Measurements from ENCODE around the gene UBA3. TPM values are rescaled to one million over a fixed set of nuclear protein-coding genes. Genes with fewer than 3 reads are reported as not detected.
A peak's percentile ranks its signal among the peaks of the same experiment; 100 is the strongest.

The UBA3 gene
- total RNA-seq, 1 donor from 2014 or later: 144 TPM

DNA sequence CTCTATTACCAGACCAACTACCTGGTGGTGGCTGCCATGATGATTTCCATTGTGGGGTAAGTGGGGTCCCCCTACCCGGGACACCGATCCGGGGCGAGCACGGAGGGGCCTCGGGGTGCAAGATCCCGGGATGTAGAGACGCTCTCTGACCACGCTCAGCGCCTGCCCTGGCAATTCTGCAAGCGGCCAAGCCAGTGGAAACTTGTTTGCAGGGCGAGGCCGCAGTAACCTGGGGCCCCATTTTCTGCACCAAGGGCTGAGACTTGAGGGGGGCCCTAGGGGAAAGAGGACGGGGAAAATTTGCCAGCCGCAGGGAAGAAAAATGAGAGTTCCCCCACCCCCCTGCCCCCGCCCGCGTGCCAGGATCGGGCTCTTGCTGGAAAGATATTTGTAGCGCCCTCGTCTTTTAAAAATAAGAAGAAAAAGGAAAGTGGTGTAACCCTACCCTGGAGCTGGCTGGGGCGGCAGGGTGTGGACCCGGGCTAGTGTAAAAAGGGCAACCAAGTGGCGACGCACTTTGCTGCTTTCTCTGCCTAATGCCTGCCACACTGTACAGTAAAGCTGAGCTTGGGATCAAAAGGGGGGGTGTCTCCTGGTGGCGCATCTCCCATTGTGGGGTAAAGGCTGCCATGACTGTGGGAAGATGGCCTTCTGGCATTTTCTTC is 5.1 kb upstream of the UBA3 start:
- H3K36me3 Mint-ChIP-seq: no peaks in the 10 kb centered on the region

DNA sequence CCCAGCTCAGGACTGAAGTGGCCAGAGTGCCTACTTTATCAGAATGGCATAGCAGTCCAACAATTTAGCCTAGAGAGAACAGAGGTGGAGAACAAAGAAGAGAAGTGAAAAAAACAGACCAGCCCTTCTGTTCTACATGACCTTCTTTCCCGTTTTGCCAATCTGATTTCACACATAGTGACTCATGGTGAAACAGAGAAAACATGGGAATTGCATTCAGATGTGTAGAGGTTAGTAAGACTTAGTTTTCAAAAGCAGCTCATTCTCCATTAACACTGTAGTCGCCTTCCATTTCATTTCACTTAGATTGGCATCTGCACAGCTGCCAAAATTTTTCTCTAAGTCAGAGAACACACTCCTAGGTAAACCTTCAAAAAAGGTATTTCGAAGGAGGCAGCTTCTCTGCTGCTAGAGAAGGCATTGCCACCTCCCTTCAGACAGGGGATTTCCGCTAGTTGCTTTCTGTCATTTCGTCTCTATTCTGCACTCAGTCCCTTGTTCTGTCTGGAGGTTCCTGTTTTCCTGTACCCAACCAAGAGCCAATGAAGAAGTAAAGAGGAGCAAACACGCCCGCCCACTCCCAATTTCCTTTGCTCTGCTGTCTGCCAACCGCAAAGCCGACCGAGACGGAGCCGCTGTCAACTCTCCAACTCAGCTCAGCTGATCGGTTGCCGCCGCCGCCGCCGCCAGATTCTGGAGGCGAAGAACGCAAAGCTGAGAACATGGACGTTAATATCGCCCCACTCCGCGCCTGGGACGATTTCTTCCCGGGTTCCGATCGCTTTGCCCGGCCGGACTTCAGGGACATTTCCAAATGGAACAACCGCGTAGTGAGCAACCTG is 4.4 kb upstream of the UBA3 start, which contains the start of gene ARL6IP5:
Gene ARL6IP5, plus strand, starts transcription at position 612 of the 842 bp plus-strand sequence. Its CDS starts 111 bp downstream, at position 723.
- DNase-seq (ENCODE audit: low spot score): peak; percentile 93
- H3K27ac Mint-ChIP-seq: peak within 1 kb of the TSS; percentile 77
- TF ChIP-seq EZH2 (IDR thresholded peaks at IDR 0.05): no peak
- H3K9me3 Mint-ChIP-seq: no peaks in the 10 kb centered on the region
- Histone ChIP-seq H3K79me2 (ENCODE audit: low read depth) (peaks cover 26% of the 10 kb centered on the region), H3K27ac (no peak within 1 kb of the TSS), H4K20me1 (ENCODE audit: low read depth) (no peaks in the 10 kb centered on the region), H3K4me3 (peak within 1 kb of the TSS; percentile 84), H3K4me2 (peak within 1 kb of the TSS; percentile 84), H2AFZ (replicated peaks) (peak within 1 kb of the TSS; percentile 99), H3K9me3 (ENCODE audit: low read depth) (no peaks in the 10 kb centered on the region), H3K4me1 (peaks cover 18% of the 10 kb centered on the region), H3K9ac (peak within 1 kb of the TSS; percentile 31), H3K27me3 (no peaks in the 10 kb centered on the region), H3F3A (ENCODE audit: low read depth) (peaks cover 6% of the 10 kb centered on the region), H3K36me3 (no peaks in the 10 kb centered on the region)
- no peaks in the 10 kb centered on the region for H3K36me3 Mint-ChIP-seq
- peak within 1 kb of the TSS; percentile 94 for H3K4me3 Mint-ChIP-seq
- H3K4me1 Mint-ChIP-seq: peaks cover 58% of the 10 kb centered on the region
- H3K27me3 Mint-ChIP-seq (ENCODE audit: insufficient read depth, low read depth): peaks cover 4% of the 10 kb centered on the region

More for the DNA sequence above, 5.1 kb upstream of the UBA3 start:
- Histone ChIP-seq H3K4me1 (peaks cover 18% of the 10 kb centered on the region), H3K4me2 (peak overlapping the region; percentile 84), H3F3A (ENCODE audit: low read depth) (peaks cover 6% of the 10 kb centered on the region), H3K27me3 (no peaks in the 10 kb centered on the region), H2AFZ (replicated peaks) (peak overlapping the region; percentile 99), H4K20me1 (ENCODE audit: low read depth) (no peaks in the 10 kb centered on the region), H3K4me3 (peak overlapping the region; percentile 84), H3K79me2 (ENCODE audit: low read depth) (peaks cover 19% of the 10 kb centered on the region), H3K27ac (no peak overlapping the region), H3K36me3 (no peaks in the 10 kb centered on the region), H3K9me3 (ENCODE audit: low read depth) (no peaks in the 10 kb centered on the region), H3K9ac (peak overlapping the region; percentile 31)
- Mint-ChIP-seq H3K4me1 (peaks cover 63% of the 10 kb centered on the region), H3K27me3 (ENCODE audit: insufficient read depth, low read depth) (peaks cover 4% of the 10 kb centered on the region), H3K9me3 (no peaks in the 10 kb centered on the region), H3K4me3 (peak overlapping the region; percentile 94), H3K27ac (no peak overlapping the region)
- DNase-seq (ENCODE audit: low spot score): peak; percentile 33
- TF ChIP-seq, protein P1, sequence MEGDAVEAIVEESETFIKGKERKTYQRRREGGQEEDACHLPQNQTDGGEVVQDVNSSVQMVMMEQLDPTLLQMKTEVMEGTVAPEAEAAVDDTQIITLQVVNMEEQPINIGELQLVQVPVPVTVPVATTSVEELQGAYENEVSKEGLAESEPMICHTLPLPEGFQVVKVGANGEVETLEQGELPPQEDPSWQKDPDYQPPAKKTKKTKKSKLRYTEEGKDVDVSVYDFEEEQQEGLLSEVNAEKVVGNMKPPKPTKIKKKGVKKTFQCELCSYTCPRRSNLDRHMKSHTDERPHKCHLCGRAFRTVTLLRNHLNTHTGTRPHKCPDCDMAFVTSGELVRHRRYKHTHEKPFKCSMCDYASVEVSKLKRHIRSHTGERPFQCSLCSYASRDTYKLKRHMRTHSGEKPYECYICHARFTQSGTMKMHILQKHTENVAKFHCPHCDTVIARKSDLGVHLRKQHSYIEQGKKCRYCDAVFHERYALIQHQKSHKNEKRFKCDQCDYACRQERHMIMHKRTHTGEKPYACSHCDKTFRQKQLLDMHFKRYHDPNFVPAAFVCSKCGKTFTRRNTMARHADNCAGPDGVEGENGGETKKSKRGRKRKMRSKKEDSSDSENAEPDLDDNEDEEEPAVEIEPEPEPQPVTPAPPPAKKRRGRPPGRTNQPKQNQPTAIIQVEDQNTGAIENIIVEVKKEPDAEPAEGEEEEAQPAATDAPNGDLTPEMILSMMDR (IDR thresholded peaks at IDR 0.05): no peak
- no peak for TF ChIP-seq EZH2 (IDR thresholded peaks at IDR 0.05)
- TF ChIP-seq EZH2phosphoT487 (IDR thresholded peaks at IDR 0.05): no peak

DNA sequence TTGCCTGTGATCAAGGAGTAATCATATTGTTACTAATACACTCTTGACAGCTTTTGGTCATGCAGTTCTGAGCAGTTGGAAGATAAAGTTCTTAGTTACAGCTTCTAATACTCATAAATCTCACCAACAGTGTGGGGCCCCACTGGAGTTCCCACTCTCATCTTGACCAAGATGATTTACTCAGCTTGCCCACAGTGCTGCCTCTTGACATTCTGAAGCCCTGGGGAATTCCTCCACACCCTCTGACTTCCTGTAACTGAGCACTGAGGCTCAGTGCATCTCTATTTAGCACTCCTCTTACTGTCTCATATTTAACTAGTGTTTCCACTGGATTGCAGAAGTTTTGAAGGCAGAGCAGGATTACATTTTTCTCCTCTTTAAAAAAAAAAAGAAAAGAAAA is 2.6 kb upstream of the UBA3 start:
- Histone ChIP-seq H3K9me3 (ENCODE audit: low read depth) (no peaks in the 10 kb centered on the region), H3K36me3 (no peaks in the 10 kb centered on the region), H3K27ac (no peak overlapping the region), H3K4me3 (no peak overlapping the region), H3K27me3 (no peaks in the 10 kb centered on the region), H3K9ac (no peak overlapping the region), H3K4me1 (peaks cover 18% of the 10 kb centered on the region), H3F3A (ENCODE audit: low read depth) (peaks cover 6% of the 10 kb centered on the region), H3K4me2 (no peak overlapping the region), H3K79me2 (ENCODE audit: low read depth) (peaks cover 43% of the 10 kb centered on the region), H4K20me1 (ENCODE audit: low read depth) (peaks cover 6% of the 10 kb centered on the region), H2AFZ (replicated peaks) (no peak overlapping the region)
- DNase-seq (ENCODE audit: low spot score): no peak
- H3K9me3 Mint-ChIP-seq: no peaks in the 10 kb centered on the region
- no peak overlapping the region for H3K4me3 Mint-ChIP-seq
- peak overlapping the region; percentile 42 for H3K27ac Mint-ChIP-seq
- peaks cover 65% of the 10 kb centered on the region for H3K4me1 Mint-ChIP-seq
- TF ChIP-seq EZH2 (IDR thresholded peaks at IDR 0.05) (no peak), EZH2phosphoT487 (IDR thresholded peaks at IDR 0.05) (no peak)
- TF ChIP-seq, protein P1 (IDR thresholded peaks at IDR 0.05): no peak
- H3K36me3 Mint-ChIP-seq: no peaks in the 10 kb centered on the region
- peaks cover 4% of the 10 kb centered on the region for H3K27me3 Mint-ChIP-seq (ENCODE audit: insufficient read depth, low read depth)

Measured in neural progenitor cell (in vitro differentiated cells).